ENCODE data around the gene CEP57. TPM values are rescaled to one million over a fixed set of nuclear protein-coding genes. Genes with fewer than 3 reads are reported as not detected.

The CEP57 gene
- total RNA-seq, result 100 to 1,000 TPM; 101 to 105 TPM

GRCh38 chr11:95790123-95790932 is at the start of gene CEP57:
CEP57 (plus strand) TSS chr11:95790498; CDS start chr11:95790699, 201 bp downstream.
- H3K27me3 Mint-ChIP-seq, result no peaks in the 10 kb centered on the region
- DNase-seq, result peak; percentile 91
- peak within 1 kb of the TSS; percentile 97 for H3K4me3 Mint-ChIP-seq
- H3K4me1 Mint-ChIP-seq, result peaks cover 42% of the 10 kb centered on the region
- peak within 1 kb of the TSS; percentile 100 for H3K27ac Mint-ChIP-seq
- peaks cover 47% of the 10 kb centered on the region for H3K36me3 Mint-ChIP-seq
- H3K9me3 Mint-ChIP-seq, result no peaks in the 10 kb centered on the region

- Mint-ChIP-seq H3K27me3 (peaks cover 12% of the 10 kb centered on the region), H3K27ac (no peak overlapping the region), H3K9me3 (no peaks in the 10 kb centered on the region), H3K36me3 (no peaks in the 10 kb centered on the region), H3K4me1 (no peaks in the 10 kb centered on the region), H3K4me3 (no peak overlapping the region)
- DNase-seq, result no peak
Measured at GRCh38 chr11:95750101-95750500, 40.2 kb upstream of the CEP57 start.

GRCh38 chr11:95751515-95751914 is 38.8 kb upstream of the CEP57 start:
- Mint-ChIP-seq H3K9me3 (no peaks in the 10 kb centered on the region), H3K27ac (no peak overlapping the region), H3K27me3 (peaks cover 10% of the 10 kb centered on the region), H3K36me3 (no peaks in the 10 kb centered on the region), H3K4me1 (no peaks in the 10 kb centered on the region), H3K4me3 (no peak overlapping the region)
- no peak for DNase-seq

DNA sequence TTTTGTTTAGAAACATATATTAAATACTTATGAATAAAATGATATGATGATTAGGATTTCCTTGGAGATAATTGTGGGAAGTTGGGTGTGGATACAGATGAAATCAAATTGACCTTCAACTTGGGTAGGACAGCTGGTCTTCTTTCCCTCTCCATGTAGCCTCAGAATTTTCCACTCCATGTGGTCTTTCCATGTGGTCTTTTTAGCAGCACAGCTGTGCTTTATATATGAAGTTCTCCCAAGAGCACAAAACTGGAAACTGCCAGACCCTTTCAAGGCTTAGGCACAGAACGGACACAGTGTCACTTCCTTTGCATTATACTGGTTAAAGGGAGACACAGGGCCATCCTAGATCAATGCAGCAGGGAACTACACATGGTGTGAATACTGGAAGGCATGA is 29.4 kb upstream of the CEP57 start:
- H3K4me1 Mint-ChIP-seq, result no peaks in the 10 kb centered on the region
- H3K27me3 Mint-ChIP-seq, result peaks cover 4% of the 10 kb centered on the region
- no peaks in the 10 kb centered on the region for H3K36me3 Mint-ChIP-seq
- no peak for DNase-seq
- H3K9me3 Mint-ChIP-seq, result no peaks in the 10 kb centered on the region
- no peak overlapping the region for H3K4me3 Mint-ChIP-seq
- no peak overlapping the region for H3K27ac Mint-ChIP-seq

DNA sequence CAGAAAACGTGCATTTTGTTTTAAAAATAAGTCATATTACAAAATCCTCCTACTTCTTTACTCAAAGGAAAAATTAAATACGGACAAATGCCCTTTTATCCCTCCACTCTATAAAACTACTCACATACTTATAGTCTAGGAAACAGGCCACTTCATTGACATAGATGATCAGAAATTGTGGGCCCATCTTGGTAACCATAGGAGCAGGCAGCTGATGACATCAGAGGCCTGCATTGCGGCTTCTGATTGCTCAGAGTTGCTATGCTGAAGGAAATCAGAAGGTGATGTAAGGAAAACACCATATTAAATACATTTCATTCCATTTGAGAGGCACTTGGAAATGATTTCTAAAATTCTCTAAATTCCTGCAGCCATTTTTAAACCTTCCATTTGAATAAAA is 27.8 kb upstream of the CEP57 start:
- Mint-ChIP-seq H3K27ac (no peak overlapping the region), H3K27me3 (peaks cover 4% of the 10 kb centered on the region), H3K4me1 (no peaks in the 10 kb centered on the region), H3K4me3 (no peak overlapping the region), H3K36me3 (no peaks in the 10 kb centered on the region), H3K9me3 (no peaks in the 10 kb centered on the region)
- DNase-seq, result no peak

DNA sequence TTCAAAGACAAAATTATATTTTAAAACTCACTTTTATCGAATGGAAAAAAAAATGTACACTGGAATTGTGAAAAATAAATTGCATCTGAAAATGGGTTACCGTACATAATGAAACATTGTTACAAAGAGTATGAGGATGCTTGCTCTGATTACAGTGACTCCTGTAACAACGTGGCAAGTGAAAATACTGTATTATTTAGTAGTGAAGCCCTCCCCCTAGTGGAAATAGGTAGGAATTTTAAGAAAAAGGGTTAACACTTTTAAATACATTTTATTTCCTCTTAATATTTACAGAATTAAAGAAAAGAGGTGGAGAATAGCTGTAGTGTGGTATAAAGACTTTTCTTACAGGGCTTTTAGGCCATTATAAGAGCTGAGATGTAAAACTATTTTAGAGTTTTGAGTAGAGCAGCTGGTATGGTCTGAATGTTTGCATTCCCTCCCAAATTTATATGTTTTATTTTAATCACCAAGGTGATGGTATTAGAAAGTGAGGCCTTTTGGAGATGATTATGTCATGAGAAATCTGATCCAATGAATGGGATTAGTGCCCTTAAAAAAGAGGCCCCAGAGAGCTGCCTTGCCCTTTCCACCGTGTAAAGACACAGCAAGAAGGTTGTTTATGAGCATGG is 25.9 kb upstream of the CEP57 start:
- DNase-seq, result no peak
- H3K27me3 Mint-ChIP-seq, result no peaks in the 10 kb centered on the region
- H3K27ac Mint-ChIP-seq, result no peak overlapping the region
- H3K4me1 Mint-ChIP-seq, result no peaks in the 10 kb centered on the region
- H3K9me3 Mint-ChIP-seq, result no peaks in the 10 kb centered on the region
- H3K4me3 Mint-ChIP-seq, result no peak overlapping the region
- H3K36me3 Mint-ChIP-seq, result peaks cover 3% of the 10 kb centered on the region

DNA sequence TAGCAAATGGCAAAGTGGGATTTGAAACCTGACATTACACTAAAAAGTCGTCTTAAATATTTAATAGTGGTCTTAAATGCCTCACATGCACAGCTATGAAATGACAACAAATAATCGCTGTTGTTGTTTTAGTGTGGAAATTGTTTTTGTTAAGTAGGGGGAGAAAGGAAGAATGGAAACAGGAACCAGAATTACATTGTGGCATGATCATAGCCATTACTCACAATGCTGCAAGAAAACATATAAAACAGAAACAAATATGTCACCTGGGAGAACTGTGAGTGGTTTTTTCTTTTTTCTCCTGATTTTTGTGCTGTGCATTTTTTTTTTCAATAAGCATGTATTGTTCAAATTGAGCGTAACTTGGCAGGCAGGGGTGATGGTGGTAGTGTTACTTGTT is 23.6 kb upstream of the CEP57 start:
- DNase-seq, result no peak
- no peak overlapping the region for H3K27ac Mint-ChIP-seq
- H3K9me3 Mint-ChIP-seq, result no peaks in the 10 kb centered on the region
- H3K36me3 Mint-ChIP-seq, result peaks cover 3% of the 10 kb centered on the region
- H3K4me3 Mint-ChIP-seq, result no peak overlapping the region
- no peaks in the 10 kb centered on the region for H3K4me1 Mint-ChIP-seq
- H3K27me3 Mint-ChIP-seq, result no peaks in the 10 kb centered on the region

DNA sequence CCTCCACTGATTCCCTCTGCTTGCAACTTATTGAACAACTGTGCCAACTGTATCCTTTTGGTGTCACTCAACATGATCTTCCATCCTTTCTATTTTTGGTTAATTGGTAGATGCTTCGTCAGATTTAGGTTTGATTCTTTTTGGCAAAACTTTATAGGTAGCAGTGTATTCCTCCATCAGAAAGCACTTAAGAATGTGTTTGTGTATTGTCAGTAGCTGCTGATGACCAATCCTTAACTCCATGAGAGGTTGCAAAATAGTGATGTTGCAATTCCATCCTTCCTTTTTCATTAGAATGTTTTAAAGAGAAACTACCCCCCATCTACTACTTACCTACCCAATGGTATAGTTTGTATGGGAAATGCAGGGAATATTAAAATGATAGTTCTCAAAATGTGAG is 22.8 kb upstream of the CEP57 start:
- Mint-ChIP-seq H3K9me3 (no peaks in the 10 kb centered on the region), H3K27ac (no peak overlapping the region), H3K36me3 (peaks cover 4% of the 10 kb centered on the region), H3K4me3 (no peak overlapping the region), H3K4me1 (no peaks in the 10 kb centered on the region), H3K27me3 (no peaks in the 10 kb centered on the region)
- no peak for DNase-seq

GRCh38 chr11:95768521-95768920 is 21.8 kb upstream of the CEP57 start:
- peaks cover 7% of the 10 kb centered on the region for H3K36me3 Mint-ChIP-seq
- H3K27me3 Mint-ChIP-seq, result no peaks in the 10 kb centered on the region
- H3K4me1 Mint-ChIP-seq, result no peaks in the 10 kb centered on the region
- no peaks in the 10 kb centered on the region for H3K9me3 Mint-ChIP-seq
- H3K4me3 Mint-ChIP-seq, result no peak overlapping the region
- H3K27ac Mint-ChIP-seq, result no peak overlapping the region
- DNase-seq, result no peak

- Mint-ChIP-seq H3K4me3 (no peak overlapping the region), H3K27me3 (no peaks in the 10 kb centered on the region), H3K27ac (no peak overlapping the region), H3K9me3 (no peaks in the 10 kb centered on the region), H3K4me1 (peaks cover 16% of the 10 kb centered on the region), H3K36me3 (peaks cover 14% of the 10 kb centered on the region)
- DNase-seq, result no peak
Measured at GRCh38 chr11:95776859-95777258, 13.4 kb upstream of the CEP57 start.

DNA sequence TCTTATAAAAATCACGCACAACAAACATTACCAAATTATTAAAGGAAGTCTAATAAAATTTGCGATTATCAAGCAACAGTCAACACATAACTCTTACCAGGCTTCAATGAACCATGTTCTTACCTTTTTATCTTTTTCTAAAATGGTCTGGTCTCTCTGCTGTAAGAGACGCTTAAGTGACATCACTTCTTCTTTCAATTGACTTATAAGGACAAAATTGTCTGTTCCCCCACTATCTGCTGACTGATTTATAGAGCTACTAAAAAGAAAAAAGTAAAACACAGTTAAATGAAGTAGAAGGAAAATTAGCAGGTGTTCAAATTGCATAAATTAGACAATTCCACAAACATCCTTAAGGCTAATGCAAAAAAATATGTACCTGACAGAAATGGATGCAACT is 11.6 kb upstream of the CEP57 start:
- H3K36me3 Mint-ChIP-seq, result peaks cover 15% of the 10 kb centered on the region
- H3K27me3 Mint-ChIP-seq, result no peaks in the 10 kb centered on the region
- H3K4me1 Mint-ChIP-seq, result peaks cover 27% of the 10 kb centered on the region
- no peak overlapping the region for H3K4me3 Mint-ChIP-seq
- no peak for DNase-seq
- no peaks in the 10 kb centered on the region for H3K9me3 Mint-ChIP-seq
- no peak overlapping the region for H3K27ac Mint-ChIP-seq

- H3K27me3 Mint-ChIP-seq, result no peaks in the 10 kb centered on the region
- no peak overlapping the region for H3K4me3 Mint-ChIP-seq
- DNase-seq, result no peak
- peaks cover 34% of the 10 kb centered on the region for H3K4me1 Mint-ChIP-seq
- H3K27ac Mint-ChIP-seq, result no peak overlapping the region
- peaks cover 22% of the 10 kb centered on the region for H3K36me3 Mint-ChIP-seq
- no peaks in the 10 kb centered on the region for H3K9me3 Mint-ChIP-seq
Measured at GRCh38 chr11:95780544-95780943, 9.8 kb upstream of the CEP57 start.

- peaks cover 47% of the 10 kb centered on the region for H3K36me3 Mint-ChIP-seq
- H3K4me1 Mint-ChIP-seq, result peaks cover 34% of the 10 kb centered on the region
Measured at GRCh38 chr11:95788921-95789505, 1.3 kb upstream of the CEP57 start.

GRCh38 chr11:95789506-95790122 is 684 bp upstream of the CEP57 start, which contains the start of gene FAM76B:
FAM76B (minus strand) TSS chr11:95789782; CDS start chr11:95789478, 304 bp downstream.
- DNase-seq, result peak; percentile 95
- peak within 1 kb of the TSS; percentile 97 for H3K4me3 Mint-ChIP-seq
- H3K27ac Mint-ChIP-seq, result peak within 1 kb of the TSS; percentile 100
- no peaks in the 10 kb centered on the region for H3K27me3 Mint-ChIP-seq
- H3K36me3 Mint-ChIP-seq, result peaks cover 45% of the 10 kb centered on the region
- H3K9me3 Mint-ChIP-seq, result no peaks in the 10 kb centered on the region
- H3K4me1 Mint-ChIP-seq, result peaks cover 39% of the 10 kb centered on the region

More at GRCh38 chr11:95788921-95789505, 1.3 kb upstream of the CEP57 start:
- DNase-seq, result peak; percentile 26
- no peaks in the 10 kb centered on the region for H3K9me3 Mint-ChIP-seq
- H3K27ac Mint-ChIP-seq, result peak overlapping the region; percentile 87
- no peaks in the 10 kb centered on the region for H3K27me3 Mint-ChIP-seq
- peak overlapping the region; percentile 97 for H3K4me3 Mint-ChIP-seq
